A673 (cell line): ENCODE results near the gene FUNDC2. TPM values are rescaled to one million over a fixed set of nuclear protein-coding genes. Genes with fewer than 3 reads are reported as not detected.

Experiments used
- BruUV-seq: library from RNA; stranded (reverse); fragments of 400-500 nt; replicated peaks from 2 replicates; lab custom pipeline; 2021; lab: Mats Ljungman, UMichigan
- CTCF ChIA-PET: fragments of 300-600 bp; sonication (Branson Sonifier 250); formaldehyde crosslinking; loops from one replicate; lab custom pipeline; 2022; ENCODE audit warnings: antibody characterized with exemption; lab: Charles Lee
- POLR2A ChIA-PET: fragments of 300-600 bp; sonication (Branson Sonifier 250); formaldehyde crosslinking; loops from one replicate; lab custom pipeline; 2022; ENCODE audit warnings: antibody characterized with exemption; ENCODE audit not compliant: low non-redundant PET; lab: Charles Lee
- DNase-seq: peaks from one replicate; pipeline ENCODE4 v3.0.0-alpha.2; 2015; ENCODE audit warnings: low spot score
- H3K27ac ChIP-seq: fragments of 200-600 bp; sonication (generic); 2 replicates; pipeline ENCODE4 v1.5.1; 2016; ENCODE audit warnings: mixed run types, low read depth, mild to moderate bottlenecking, mixed read lengths, antibody characterized with exemption, low read length; ENCODE audit not compliant: poor library complexity, severe bottlenecking
- H3K27me3 ChIP-seq: fragments of 200-600 bp; sonication (generic); replicated peaks from 2 replicates; pipeline ENCODE4 v1.6.1; 2017; ENCODE audit warnings: mixed run types, low read depth, mild to moderate bottlenecking, mixed read lengths, antibody characterized with exemption, low read length; ENCODE audit not compliant: insufficient read depth, poor library complexity
- H3K36me3 ChIP-seq: fragments of 200-600 bp; sonication (generic); 2 replicates; pipeline ENCODE4 v1.6.1; 2016; ENCODE audit warnings: mixed run types, mild to moderate bottlenecking, mixed read lengths, antibody characterized with exemption, low read length; ENCODE audit not compliant: insufficient read depth, poor library complexity, severe bottlenecking
- H3K4me1 ChIP-seq: fragments of 200-600 bp; sonication (generic); 2 replicates; pipeline ENCODE4 v1.6.1; 2017; ENCODE audit warnings: mixed run types, mild to moderate bottlenecking, mixed read lengths, antibody characterized with exemption, low read length; ENCODE audit not compliant: insufficient read depth, poor library complexity, severe bottlenecking
- H3K4me3 ChIP-seq: fragments of 200-600 bp; sonication (generic); 2 replicates; pipeline ENCODE4 v1.5.1; 2016; ENCODE audit warnings: low read depth, mixed run types, mild to moderate bottlenecking, mixed read lengths, low read length; ENCODE audit not compliant: poor library complexity, severe bottlenecking
- H3K9me3 ChIP-seq: fragments of 200-600 bp; sonication (generic); 2 replicates; pipeline ENCODE4 v1.6.1; 2016; ENCODE audit warnings: mixed run types, low read depth, mild to moderate bottlenecking, mixed read lengths, antibody characterized with exemption, low read length; ENCODE audit not compliant: poor library complexity, severe bottlenecking
- EZH2 ChIP-seq: fragments of 200-600 bp; sonication (generic); IDR thresholded peaks from 2 replicates; pipeline ENCODE4 v1.6.1; 2017; ENCODE audit warnings: borderline replicate concordance, low read depth, mild to moderate bottlenecking, mixed read lengths, antibody characterized with exemption, low read length; ENCODE audit not compliant: poor library complexity, severe bottlenecking
- intact Hi-C: fragments of 100-400 bp; cut with micrococcal nuclease; formaldehyde crosslinking; loops from one replicate; pipeline ENCODE4 v1.10.0; 2022; ENCODE audit not compliant: unreplicated experiment
- total RNA-seq: library from RNA; stranded (reverse); gene quantifications from 2 replicates; pipeline ENCODE4 v1.2.3, GENCODE V29; 2021
- TF ChIP-seq, protein P1 (sequence below): fragments of 300-800, 200-600 bp; sonication (generic); conservative IDR thresholded peaks from 2 replicates; pipeline ENCODE4 v1.5.1; 2017; ENCODE audit warnings: low read depth, mild to moderate bottlenecking, antibody characterized with exemption, low read length, moderate library complexity, mixed read lengths

The FUNDC2 gene
- total RNA-seq, 1 experiment from 2014 or later = 84.6 TPM

DNA sequence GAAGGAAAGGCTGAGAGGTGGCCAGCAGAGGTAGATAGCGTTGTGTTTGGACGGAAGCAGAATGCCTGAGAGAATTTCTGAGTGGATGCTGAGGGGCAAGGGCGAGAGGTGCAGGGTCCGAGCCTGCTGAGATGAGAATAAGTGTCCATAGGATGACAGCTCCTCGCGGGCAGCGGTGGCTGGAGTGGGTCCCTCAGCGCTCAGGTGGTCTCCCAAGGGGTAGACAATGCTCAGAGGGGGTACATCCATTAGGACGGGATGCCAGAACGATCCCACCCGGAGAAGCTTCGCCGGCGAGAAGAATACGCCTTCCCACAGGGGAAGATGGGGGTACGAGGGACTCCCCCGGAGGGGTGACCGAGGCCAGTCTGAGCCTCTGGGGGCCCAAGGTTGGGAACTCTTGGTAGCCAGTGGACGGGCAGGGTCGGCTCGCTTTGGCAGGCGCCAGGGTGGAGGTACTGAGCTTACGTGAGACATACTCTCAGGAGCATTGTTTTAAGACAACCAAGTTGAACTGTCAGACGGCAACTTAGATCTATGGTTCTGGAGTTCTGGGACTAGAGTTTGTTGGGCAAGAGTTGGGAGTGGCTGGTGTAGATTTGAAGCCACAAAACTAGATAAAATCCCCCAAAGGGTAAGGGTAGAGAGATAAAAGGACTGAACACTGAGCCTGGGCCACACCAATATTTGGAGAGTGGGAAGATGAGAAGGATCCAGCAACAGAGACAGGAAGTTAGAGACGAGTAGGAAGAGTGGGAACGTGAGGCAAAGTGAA is 60.5 kb downstream of the FUNDC2 start:
- Histone ChIP-seq H3K27me3 (no peaks in the 10 kb centered on the region), H3K4me3 (no peak overlapping the region), H3K4me1 (no peaks in the 10 kb centered on the region), H3K9me3 (no peaks in the 10 kb centered on the region), H3K27ac (no peak overlapping the region), H3K36me3 (no peaks in the 10 kb centered on the region)
- CTCF ChIA-PET = interaction anchor here (0.7 to 1.2 kb wide), 4 partner anchors 9 to 169 kb away, joined by 3 to 6 read pairs (median 4); no protein-coding TSS in a partner anchor
- no peak for DNase-seq
- intact Hi-C loops = no loop called here
- POLR2A ChIA-PET = no interaction called here
- no peak for TF ChIP-seq EZH2
- TF ChIP-seq, protein P1, sequence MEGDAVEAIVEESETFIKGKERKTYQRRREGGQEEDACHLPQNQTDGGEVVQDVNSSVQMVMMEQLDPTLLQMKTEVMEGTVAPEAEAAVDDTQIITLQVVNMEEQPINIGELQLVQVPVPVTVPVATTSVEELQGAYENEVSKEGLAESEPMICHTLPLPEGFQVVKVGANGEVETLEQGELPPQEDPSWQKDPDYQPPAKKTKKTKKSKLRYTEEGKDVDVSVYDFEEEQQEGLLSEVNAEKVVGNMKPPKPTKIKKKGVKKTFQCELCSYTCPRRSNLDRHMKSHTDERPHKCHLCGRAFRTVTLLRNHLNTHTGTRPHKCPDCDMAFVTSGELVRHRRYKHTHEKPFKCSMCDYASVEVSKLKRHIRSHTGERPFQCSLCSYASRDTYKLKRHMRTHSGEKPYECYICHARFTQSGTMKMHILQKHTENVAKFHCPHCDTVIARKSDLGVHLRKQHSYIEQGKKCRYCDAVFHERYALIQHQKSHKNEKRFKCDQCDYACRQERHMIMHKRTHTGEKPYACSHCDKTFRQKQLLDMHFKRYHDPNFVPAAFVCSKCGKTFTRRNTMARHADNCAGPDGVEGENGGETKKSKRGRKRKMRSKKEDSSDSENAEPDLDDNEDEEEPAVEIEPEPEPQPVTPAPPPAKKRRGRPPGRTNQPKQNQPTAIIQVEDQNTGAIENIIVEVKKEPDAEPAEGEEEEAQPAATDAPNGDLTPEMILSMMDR = no peak
- BruUV-seq = no TSS peak

DNA sequence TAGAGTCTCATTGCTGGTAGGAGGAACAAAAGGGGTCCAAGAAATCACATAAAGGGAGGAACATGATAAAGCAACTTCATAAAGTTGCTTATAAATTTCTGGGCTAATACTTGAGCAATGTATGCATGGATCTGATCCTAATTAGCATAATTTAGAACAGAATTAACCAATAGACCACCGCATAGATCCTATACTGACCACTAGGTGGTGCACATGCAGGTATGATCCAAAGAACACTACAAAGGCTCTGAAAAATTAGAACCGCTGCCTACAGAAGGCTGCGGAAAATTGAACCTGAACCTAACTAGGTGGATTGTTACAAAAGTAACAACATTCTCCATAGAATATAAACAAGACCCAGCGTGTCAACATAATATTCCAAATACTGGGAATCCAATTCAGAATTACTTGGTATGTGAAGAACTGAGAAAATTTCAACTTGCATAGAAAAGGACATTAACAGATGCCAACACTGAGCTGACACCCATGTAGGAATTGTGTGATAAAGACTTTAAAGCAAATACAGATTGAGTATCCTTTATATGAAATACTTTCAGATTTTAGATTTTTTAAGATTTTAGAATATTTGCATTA is 67.9 kb downstream of the FUNDC2 start:
- Histone ChIP-seq H3K4me3 (no peak overlapping the region), H3K9me3 (no peaks in the 10 kb centered on the region), H3K27ac (no peak overlapping the region), H3K27me3 (no peaks in the 10 kb centered on the region), H3K36me3 (no peaks in the 10 kb centered on the region), H3K4me1 (no peaks in the 10 kb centered on the region)
- no TSS peak for BruUV-seq
- CTCF ChIA-PET = no interaction called here
- peak; percentile 48 for DNase-seq
- intact Hi-C loops = loop anchor here (1.0 kb wide), 1 partner anchor 726 kb away; no protein-coding TSS in a partner anchor
- POLR2A ChIA-PET = no interaction called here
- TF ChIP-seq EZH2 = no peak
- TF ChIP-seq, protein P1 = peak; percentile 76

DNA sequence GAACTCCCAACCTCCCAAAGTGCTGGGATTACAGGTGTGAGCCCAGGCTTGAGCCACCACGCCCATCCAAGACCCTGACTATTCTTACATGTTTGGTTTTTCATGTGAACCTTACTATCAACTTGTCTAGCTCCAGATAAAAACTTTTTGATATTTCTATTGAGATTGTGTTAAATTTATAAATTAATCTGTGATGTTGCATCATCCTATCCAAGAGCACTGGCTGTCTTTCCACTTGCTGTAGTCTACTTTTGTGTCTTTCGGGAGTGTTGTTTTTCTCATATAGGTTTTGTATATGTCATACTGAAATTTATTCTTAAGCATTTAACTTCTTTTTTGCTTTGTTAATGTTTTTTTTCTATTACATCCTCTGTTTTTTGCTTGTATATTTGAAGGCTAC is 79.3 kb downstream of the FUNDC2 start:
- ChIA-PET CTCF (no interaction called here), POLR2A (no interaction called here)
- no peak overlapping the region for H3K27ac ChIP-seq
- DNase-seq = no peak
- H3K4me3 ChIP-seq = no peak overlapping the region
- no TSS peak for BruUV-seq
- no peaks in the 10 kb centered on the region for H3K4me1 ChIP-seq
- TF ChIP-seq, protein P1 = no peak
- no peak for TF ChIP-seq EZH2
- H3K27me3 ChIP-seq = no peaks in the 10 kb centered on the region
- H3K36me3 ChIP-seq = no peaks in the 10 kb centered on the region
- intact Hi-C loops = no loop called here
- H3K9me3 ChIP-seq = no peaks in the 10 kb centered on the region
